ENCODE results near the gene UTP25. TPM values are rescaled to one million over a fixed set of nuclear protein-coding genes. Genes with fewer than 3 reads are reported as not detected.

Gene UTP25
- total and polyA plus RNA-seq, 3 donors from 2014 or later, result 4.0 to 7.7 (median 7.1) TPM

DNA sequence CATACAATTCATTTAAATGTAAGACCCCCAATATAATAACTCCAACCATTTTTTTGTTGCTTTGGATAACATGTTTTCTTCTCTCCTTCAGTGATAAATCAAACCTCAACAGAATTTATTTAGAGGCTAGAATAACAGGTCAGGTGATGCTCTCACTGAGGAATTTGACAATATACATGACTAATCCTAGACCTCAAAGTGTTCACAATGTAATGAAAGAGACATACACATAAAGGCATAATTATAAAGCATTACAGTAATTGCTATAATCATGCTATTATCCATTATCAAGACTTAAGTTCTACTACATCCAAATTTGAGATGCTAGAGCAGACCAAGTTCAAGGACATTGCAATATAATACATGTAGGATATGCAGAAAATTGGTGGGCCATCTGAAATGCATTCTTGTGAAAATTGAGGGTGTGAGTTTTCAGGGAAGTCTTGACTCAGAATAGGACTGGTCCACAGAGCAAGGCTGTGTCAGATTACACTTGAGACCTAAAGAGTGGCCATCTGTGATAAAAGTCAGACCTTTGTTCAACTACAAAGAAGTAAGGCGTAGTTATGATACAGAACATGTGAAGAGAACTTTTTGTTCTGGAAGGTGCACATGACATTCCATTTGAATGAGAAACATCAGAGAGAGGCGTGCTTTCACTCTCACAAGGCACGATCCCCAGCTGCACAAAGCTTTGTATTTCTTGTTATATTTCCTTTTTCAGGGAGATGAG lies 45.5 kb downstream of the UTP25 start:
- Histone ChIP-seq H3K36me3 (ENCODE audit: low read depth, missing control alignments) (no peaks in the 10 kb centered on the region), H3K27ac (no peak overlapping the region), H3K4me3 (no peak overlapping the region), H3K9me3 (no peaks in the 10 kb centered on the region), H3K27me3 (no peaks in the 10 kb centered on the region), H3K4me1 (peaks cover 15% of the 10 kb centered on the region)
- TF ChIP-seq POLR2A (IDR thresholded peaks at IDR 0.05), result no peak
- WGBS, 2 donors, result 41 to 54% methylated on average over 3 of the region's 3 CpGs
- no peak for DNase-seq
- intact Hi-C loops (cut with DNase I; ENCODE audit: low total_unique reads), result no loop called here

DNA sequence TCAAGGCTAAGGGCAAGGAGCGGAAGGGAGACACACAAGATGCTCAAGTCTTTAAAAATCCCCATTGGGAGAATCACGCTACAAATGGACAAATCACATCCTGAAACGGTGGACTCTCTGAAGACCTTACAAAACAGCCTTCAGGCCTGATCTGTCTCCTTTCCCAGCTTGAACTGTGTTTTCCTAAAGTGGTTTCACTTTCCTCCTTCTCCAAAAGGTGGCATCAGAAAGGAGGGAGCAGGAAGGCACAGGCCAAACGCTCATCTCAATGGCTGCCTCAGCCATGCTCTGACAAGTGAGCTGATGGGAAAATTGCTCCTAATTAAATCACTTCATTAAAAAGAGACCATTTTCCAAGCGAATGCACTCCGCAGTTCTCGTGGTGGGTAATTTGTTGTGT lies 47.7 kb downstream of the UTP25 start:
- H3K4me1 ChIP-seq, result no peaks in the 10 kb centered on the region
- intact Hi-C loops (cut with DNase I; ENCODE audit: low total_unique reads), result no loop called here
- H3K27ac ChIP-seq, result no peak overlapping the region
- TF ChIP-seq, protein P1, sequence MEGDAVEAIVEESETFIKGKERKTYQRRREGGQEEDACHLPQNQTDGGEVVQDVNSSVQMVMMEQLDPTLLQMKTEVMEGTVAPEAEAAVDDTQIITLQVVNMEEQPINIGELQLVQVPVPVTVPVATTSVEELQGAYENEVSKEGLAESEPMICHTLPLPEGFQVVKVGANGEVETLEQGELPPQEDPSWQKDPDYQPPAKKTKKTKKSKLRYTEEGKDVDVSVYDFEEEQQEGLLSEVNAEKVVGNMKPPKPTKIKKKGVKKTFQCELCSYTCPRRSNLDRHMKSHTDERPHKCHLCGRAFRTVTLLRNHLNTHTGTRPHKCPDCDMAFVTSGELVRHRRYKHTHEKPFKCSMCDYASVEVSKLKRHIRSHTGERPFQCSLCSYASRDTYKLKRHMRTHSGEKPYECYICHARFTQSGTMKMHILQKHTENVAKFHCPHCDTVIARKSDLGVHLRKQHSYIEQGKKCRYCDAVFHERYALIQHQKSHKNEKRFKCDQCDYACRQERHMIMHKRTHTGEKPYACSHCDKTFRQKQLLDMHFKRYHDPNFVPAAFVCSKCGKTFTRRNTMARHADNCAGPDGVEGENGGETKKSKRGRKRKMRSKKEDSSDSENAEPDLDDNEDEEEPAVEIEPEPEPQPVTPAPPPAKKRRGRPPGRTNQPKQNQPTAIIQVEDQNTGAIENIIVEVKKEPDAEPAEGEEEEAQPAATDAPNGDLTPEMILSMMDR (IDR thresholded peaks at IDR 0.05), result peak in 1 of 3 experiments; percentile 11
- no peak for TF ChIP-seq POLR2A (IDR thresholded peaks at IDR 0.05)
- H3K27me3 ChIP-seq, result no peaks in the 10 kb centered on the region
- H3K4me3 ChIP-seq, result no peak overlapping the region
- WGBS, 2 donors, result 44 to 45% methylated on average over 7 of the region's 7 CpGs
- no peaks in the 10 kb centered on the region for H3K36me3 ChIP-seq (ENCODE audit: low read depth, missing control alignments)
- H3K9me3 ChIP-seq, result no peaks in the 10 kb centered on the region
- no peak for DNase-seq

DNA sequence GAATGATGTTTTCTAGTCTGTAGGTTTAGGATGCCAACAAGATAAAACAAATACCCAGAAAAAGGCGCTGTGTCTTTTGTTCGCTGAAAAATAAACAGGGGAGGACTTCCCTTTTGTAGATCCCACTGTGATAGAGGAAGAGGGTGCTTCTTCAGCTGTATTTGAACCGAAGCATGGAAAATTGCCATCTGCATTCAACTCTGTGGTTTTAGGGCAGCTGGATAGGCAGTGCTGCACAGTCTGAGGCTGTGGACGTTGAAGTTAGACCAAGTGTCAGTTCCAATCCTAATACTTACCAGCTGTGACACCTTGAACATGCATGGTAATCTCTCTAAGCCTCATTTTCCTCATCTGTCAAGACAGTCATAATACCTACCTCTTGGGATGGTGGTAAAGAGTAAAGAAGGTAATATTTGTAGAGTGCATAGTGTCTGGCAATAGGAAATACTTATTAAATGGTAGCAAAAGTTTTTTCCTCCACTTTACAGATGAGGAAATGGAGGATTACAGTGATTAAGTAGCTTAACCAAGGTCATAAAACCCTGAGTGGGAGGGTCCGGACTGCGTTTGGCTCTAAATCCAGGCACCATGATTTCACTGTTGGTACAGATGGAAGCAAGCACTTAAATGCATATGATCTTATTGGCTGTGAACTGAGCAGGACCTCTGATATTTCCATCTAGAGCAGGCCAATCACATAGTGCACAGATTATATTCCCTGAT lies 48.5 kb downstream of the UTP25 start:
- no peak for TF ChIP-seq POLR2A (IDR thresholded peaks at IDR 0.05)
- TF ChIP-seq, protein P1 (IDR thresholded peaks at IDR 0.05), result no peak
- H3K27ac ChIP-seq, result no peak overlapping the region
- WGBS, 2 donors, result 66 to 75% methylated on average over 6 of the region's 6 CpGs
- intact Hi-C loops (cut with DNase I; ENCODE audit: low total_unique reads), result no loop called here
- H3K4me1 ChIP-seq, result no peaks in the 10 kb centered on the region
- DNase-seq, result no peak
- H3K27me3 ChIP-seq, result no peaks in the 10 kb centered on the region
- H3K4me3 ChIP-seq, result no peak overlapping the region
- no peaks in the 10 kb centered on the region for H3K36me3 ChIP-seq (ENCODE audit: low read depth, missing control alignments)
- no peaks in the 10 kb centered on the region for H3K9me3 ChIP-seq

DNA sequence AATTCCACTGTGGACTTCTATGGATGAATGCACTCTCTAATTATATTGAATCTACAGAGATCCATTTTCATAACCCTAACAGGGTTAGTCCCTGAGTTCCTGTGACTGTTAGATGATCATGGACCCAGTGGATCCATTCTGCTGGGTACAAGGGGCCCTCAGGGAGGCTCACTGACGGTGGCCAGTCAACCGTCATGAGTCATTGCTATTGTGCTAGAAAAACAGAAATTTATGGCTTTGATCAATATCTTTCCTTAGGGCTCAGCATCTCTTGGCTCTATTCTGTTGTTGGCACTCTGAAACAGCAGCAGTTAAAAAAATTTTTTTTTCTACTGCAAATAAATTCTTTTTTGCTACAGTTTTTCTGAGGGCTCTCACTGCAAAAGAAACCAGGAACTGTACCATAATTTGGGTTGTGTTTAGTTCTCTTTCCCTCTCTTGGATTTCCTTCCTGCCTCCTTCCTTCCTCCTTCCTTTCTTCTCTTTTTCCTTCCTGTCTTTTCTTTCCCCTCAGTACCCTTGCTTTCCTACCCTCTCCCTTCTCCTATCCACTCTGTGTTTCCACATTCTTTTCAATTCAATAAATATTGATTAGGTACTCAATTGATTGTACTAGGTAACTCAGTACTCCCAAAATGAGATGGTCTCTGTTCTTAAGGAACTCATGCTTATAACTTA lies 49.5 kb downstream of the UTP25 start:
- no peaks in the 10 kb centered on the region for H3K4me1 ChIP-seq
- H3K4me3 ChIP-seq, result no peak overlapping the region
- no peak for DNase-seq
- WGBS, 2 donors, result 86 to 100% methylated on average over 2 of the region's 2 CpGs
- no peaks in the 10 kb centered on the region for H3K9me3 ChIP-seq
- H3K36me3 ChIP-seq (ENCODE audit: low read depth, missing control alignments), result no peaks in the 10 kb centered on the region
- TF ChIP-seq, protein P1 (IDR thresholded peaks at IDR 0.05), result no peak
- no peak for TF ChIP-seq POLR2A (IDR thresholded peaks at IDR 0.05)
- no peak overlapping the region for H3K27ac ChIP-seq
- intact Hi-C loops (cut with DNase I; ENCODE audit: low total_unique reads), result no loop called here
- no peaks in the 10 kb centered on the region for H3K27me3 ChIP-seq

DNA sequence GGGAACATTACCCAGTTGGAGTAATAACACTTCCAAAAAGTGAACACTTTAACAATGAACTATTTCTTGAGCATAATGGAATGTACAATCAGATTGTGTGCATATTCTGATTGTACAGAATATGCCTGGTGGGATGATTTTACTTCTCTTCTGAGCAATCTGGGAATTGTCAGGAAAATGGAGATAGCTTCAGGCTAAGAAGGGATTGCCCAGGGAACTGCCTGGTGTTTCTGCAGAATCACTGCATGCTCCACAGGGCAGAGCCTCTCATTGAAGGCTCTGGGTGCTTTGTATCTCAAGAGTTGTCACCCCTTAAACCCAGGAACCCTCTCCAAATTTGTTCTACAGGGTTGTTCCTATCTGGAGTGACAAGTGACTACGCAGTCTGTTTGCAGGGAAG lies 51.2 kb downstream of the UTP25 start:
- Histone ChIP-seq H3K36me3 (ENCODE audit: low read depth, missing control alignments) (no peaks in the 10 kb centered on the region), H3K9me3 (no peaks in the 10 kb centered on the region), H3K27me3 (no peaks in the 10 kb centered on the region), H3K4me1 (no peaks in the 10 kb centered on the region), H3K27ac (no peak overlapping the region), H3K4me3 (no peak overlapping the region)
- TF ChIP-seq, protein P1 (IDR thresholded peaks at IDR 0.05), result no peak
- TF ChIP-seq POLR2A (IDR thresholded peaks at IDR 0.05), result no peak
- no peak for DNase-seq
- intact Hi-C loops (cut with DNase I; ENCODE audit: low total_unique reads), result no loop called here
- WGBS, 2 donors, result 100% methylated on average over 1 of the region's 1 CpG

All from testis (tissue), 3 donors.